ENCODE results near the gene GCLM. TPM values are rescaled to one million over a fixed set of nuclear protein-coding genes. Genes with fewer than 3 reads are reported as not detected.

Gene GCLM
- total RNA-seq, 1 experiment from 2014 or later: 28.9 TPM

DNA sequence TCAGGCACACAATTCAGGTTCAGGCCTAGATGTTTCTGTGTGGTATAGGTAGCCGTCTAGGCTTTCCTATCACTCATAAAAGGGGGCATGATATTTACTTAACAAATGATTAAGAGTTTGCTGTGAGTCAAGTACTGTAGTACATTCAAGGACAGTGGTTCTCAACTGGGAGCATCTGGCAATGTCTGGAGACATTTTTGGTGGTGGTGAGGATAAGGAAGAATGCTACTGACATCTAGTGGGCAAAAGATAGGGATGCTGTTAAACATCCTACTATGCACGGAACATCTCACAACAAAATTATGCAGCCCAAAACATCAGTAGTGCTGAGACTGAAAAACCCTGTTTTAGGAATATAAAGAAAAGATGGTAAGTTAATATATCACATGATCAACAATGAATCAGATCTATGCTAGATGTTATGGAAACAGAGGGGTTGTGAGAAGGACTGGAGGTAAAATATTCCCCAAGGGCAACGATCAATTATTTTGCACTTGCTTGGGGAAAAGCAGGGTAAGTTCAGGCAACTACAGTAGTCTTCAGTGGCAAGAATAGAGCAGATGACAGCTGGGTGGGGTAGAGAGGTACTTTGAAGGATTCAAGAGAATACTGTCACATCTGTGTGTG lies 35.1 kb downstream of the GCLM start:
- H3K4me2 ChIP-seq (ENCODE audit: low read length): no peak overlapping the region
- peaks cover 67 to 74% of the 10 kb centered on the region in 2 experiments for H3K36me3 ChIP-seq (ENCODE audit: control insufficient read depth in 1 of 2, insufficient read depth in 2 of 2, low read length in 2 of 2)
- ChIA-PET POLR2A (no interaction called here), RAD21 (ENCODE audit: low non-redundant PET in 1 of 2, low total read pairs in 2 of 2, uncharacterized antibody in 2 of 2, unreplicated experiment in 2 of 2) (no interaction called here), CTCF (no interaction called here)
- TF ChIP-seq SRF (IDR thresholded peaks at IDR 0.05; ENCODE audit: low read depth): no peak
- TF ChIP-seq CTCF (IDR thresholded peaks at IDR 0.05 in 2 of 3, conservative IDR thresholded peaks at IDR 0.05 in 1 of 3; ENCODE audit: borderline replicate concordance in 1 of 3, insufficient read depth in 1 of 3, low read depth in 2 of 3, low read length in 2 of 3): peak in 2 of 3 experiments; percentile 57 to 69; a peak in 4 of 6 replicates
- peak; percentile 66 for TF ChIP-seq RAD21 (IDR thresholded peaks at IDR 0.05; ENCODE audit: low read depth)
- peaks cover 72% of the 10 kb centered on the region for H3K79me2 ChIP-seq (ENCODE audit: insufficient read depth, low read length)
- H4K20me1 ChIP-seq (ENCODE audit: insufficient read depth): peaks cover 24% of the 10 kb centered on the region; the same call in 1 of the 2 replicates
- H3K9me2 ChIP-seq (ENCODE audit: insufficient read depth): no peaks in the 10 kb centered on the region
- ATAC-seq: no peak
- H3K9me3 ChIP-seq (ENCODE audit: control insufficient read depth in 1 of 2, insufficient read depth in 1 of 2, low read depth in 1 of 2, low read length in 2 of 2): no peaks in the 10 kb centered on the region
- no peak for DNase-seq (ENCODE audit: low read depth, low spot score)
- H2AFZ ChIP-seq (ENCODE audit: low read depth, low read length, poor library complexity, severe bottlenecking): no peak overlapping the region
- intact Hi-C loops (cut with micrococcal nuclease): loop anchor here (10.0 kb wide), 1 partner anchor 789 kb away; no protein-coding TSS in a partner anchor
- no peak overlapping the region for H3K4me3 ChIP-seq (replicated peaks in 1 of 2; ENCODE audit: low read depth in 1 of 2, low read length in 2 of 2)
- peaks cover 5 to 10% of the 10 kb centered on the region in 2 experiments for H3K4me1 ChIP-seq (ENCODE audit: control insufficient read depth in 1 of 2, insufficient read depth in 2 of 2, low read length in 2 of 2)
- H3K27ac ChIP-seq (ENCODE audit: low read depth, low read length): no peak overlapping the region
- no TSS peak for BruUV-seq (replicated peaks)
- H3K27me3 ChIP-seq (ENCODE audit: insufficient read depth, low read length): no peaks in the 10 kb centered on the region
- no peak overlapping the region for H3K9ac ChIP-seq (ENCODE audit: low read length)

- Histone ChIP-seq H3K4me1 (ENCODE audit: control insufficient read depth in 1 of 2, insufficient read depth in 2 of 2, low read length in 2 of 2) (no peaks in the 10 kb centered on the region), H3K79me2 (ENCODE audit: insufficient read depth, low read length) (peaks cover 46% of the 10 kb centered on the region), H3K27me3 (ENCODE audit: insufficient read depth, low read length) (no peaks in the 10 kb centered on the region), H3K9me2 (ENCODE audit: insufficient read depth) (no peaks in the 10 kb centered on the region), H3K4me3 (replicated peaks in 1 of 2; ENCODE audit: low read depth in 1 of 2, low read length in 2 of 2) (no peak overlapping the region), H3K36me3 (ENCODE audit: control insufficient read depth in 1 of 2, insufficient read depth in 2 of 2, low read length in 2 of 2) (peaks cover 59 to 64% of the 10 kb centered on the region in 2 experiments), H3K27ac (ENCODE audit: low read depth, low read length) (no peak overlapping the region), H3K9ac (ENCODE audit: low read length) (no peak overlapping the region), H3K9me3 (ENCODE audit: control insufficient read depth in 1 of 2, insufficient read depth in 1 of 2, low read depth in 1 of 2, low read length in 2 of 2) (no peaks in the 10 kb centered on the region), H3K4me2 (ENCODE audit: low read length) (no peak overlapping the region), H4K20me1 (ENCODE audit: insufficient read depth) (peaks cover 19% of the 10 kb centered on the region; the same call in 1 of the 2 replicates), H2AFZ (ENCODE audit: low read depth, low read length, poor library complexity, severe bottlenecking) (no peak overlapping the region)
- BruUV-seq (replicated peaks): no TSS peak
- ChIA-PET CTCF (interaction anchor here (0.8 kb wide), 1 partner anchor 465 kb away, joined by 3 read pairs; no protein-coding TSS in a partner anchor), POLR2A (no interaction called here), RAD21 (ENCODE audit: low non-redundant PET in 1 of 2, low total read pairs in 2 of 2, uncharacterized antibody in 2 of 2, unreplicated experiment in 2 of 2) (no interaction called here)
- intact Hi-C loops (cut with micrococcal nuclease): loop anchor here (10.0 kb wide), 1 partner anchor 787 kb away; no protein-coding TSS in a partner anchor
- ATAC-seq (no peak), DNase-seq (ENCODE audit: low read depth, low spot score) (no peak)
- TF ChIP-seq SRF (IDR thresholded peaks at IDR 0.05; ENCODE audit: low read depth) (no peak), YY1 (IDR thresholded peaks at IDR 0.05; ENCODE audit: extremely low read depth, insufficient replicate concordance, low read depth, low read length) (no peak), CTCF (IDR thresholded peaks at IDR 0.05 in 2 of 3, conservative IDR thresholded peaks at IDR 0.05 in 1 of 3; ENCODE audit: borderline replicate concordance in 1 of 3, insufficient read depth in 1 of 3, low read depth in 2 of 3, low read length in 2 of 3) (no peak), MAX (IDR thresholded peaks at IDR 0.05) (no peak), SIN3A (IDR thresholded peaks at IDR 0.05; ENCODE audit: low read depth) (no peak), ELF1 (IDR thresholded peaks at IDR 0.05; ENCODE audit: borderline replicate concordance, low read depth) (no peak), POLR2A (IDR thresholded peaks at IDR 0.05; ENCODE audit: borderline replicate concordance, extremely low read depth, insufficient read depth, insufficient read length) (no peak), EZH2 (IDR thresholded peaks at IDR 0.05) (no peak), TCF7L2 (IDR thresholded peaks at IDR 0.05; ENCODE audit: borderline replicate concordance, extremely low read depth, insufficient read depth, insufficient read length) (no peak), CEBPB (IDR thresholded peaks at IDR 0.05; ENCODE audit: low read depth) (no peak), ZFX (IDR thresholded peaks at IDR 0.05) (no peak), RAD21 (IDR thresholded peaks at IDR 0.05; ENCODE audit: low read depth) (no peak)
- TF ChIP-seq, protein P1, sequence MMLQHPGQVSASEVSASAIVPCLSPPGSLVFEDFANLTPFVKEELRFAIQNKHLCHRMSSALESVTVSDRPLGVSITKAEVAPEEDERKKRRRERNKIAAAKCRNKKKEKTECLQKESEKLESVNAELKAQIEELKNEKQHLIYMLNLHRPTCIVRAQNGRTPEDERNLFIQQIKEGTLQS (IDR thresholded peaks at IDR 0.05): no peak
These were observed 37.9 kb downstream of the GCLM start for GRCh38 chr1:93871366-93871765.

Data from HCT116 (cell line).